GM11168 (cell line): ENCODE measurements around the gene CORO1A.
"Not testable (repeated sequence)": the region's sequence is repeated elsewhere in the genome, so short reads cannot be mapped to it uniquely, and the experiment has no call there.

ENCODE experiments used
- in situ Hi-C: fragments of 300-500 bp; cut with MboI; formaldehyde crosslinking; loops from one replicate; pipeline ENCODE4 v1.12.0; 2022; ENCODE audit warnings: low sequenced_read_pairs; ENCODE audit not compliant: unreplicated experiment

Gene CORO1A

GRCh38 chr16:30193615-30194014, 10.2 kb downstream of the CORO1A start, which contains the start of the genes BOLA2B and SLX1A:
BOLA2B (minus strand) TSS chr16:30193666; CDS start chr16:30193595, 71 bp downstream.
SLX1A (plus strand) TSS chr16:30193875; CDS start chr16:30194085, 210 bp downstream.
- in situ Hi-C loops, result not testable (repeated sequence)

- in situ Hi-C loops, result not testable (repeated sequence)
Measured at GRCh38 chr16:30194172-30194925, 10.9 kb downstream of the CORO1A start.

GRCh38 chr16:30197001-30197400, 13.6 kb downstream of the CORO1A start:
- in situ Hi-C loops, result not testable (repeated sequence)

- in situ Hi-C loops, result not testable (repeated sequence)
Measured at GRCh38 chr16:30199049-30199448, 15.6 kb downstream of the CORO1A start, which contains the start of gene SULT1A3. SULT1A3 (plus strand) TSS chr16:30199255; CDS start chr16:30200729, 1,474 bp downstream.

GRCh38 chr16:30199608-30200343, 16.4 kb downstream of the CORO1A start:
- in situ Hi-C loops, result loop anchor here (25.0 kb wide), 1 partner anchor 163 kb away; the partner anchor contains the start of genes CD2BP2, MYL11 and TBC1D10B

GRCh38 chr16:30205541-30206236, 22.3 kb downstream of the CORO1A start:
- in situ Hi-C loops, result loop anchor here (25.0 kb wide), 1 partner anchor 157 kb away; the partner anchor contains the start of genes CD2BP2, MYL11 and TBC1D10B

- in situ Hi-C loops, result loop anchor here (25.0 kb wide), 1 partner anchor 156 kb away; the partner anchor contains the start of genes CD2BP2, MYL11 and TBC1D10B
Measured at GRCh38 chr16:30206252-30206651, 22.9 kb downstream of the CORO1A start.

- in situ Hi-C loops, result loop anchor here (25.0 kb wide), 1 partner anchor 155 kb away; the partner anchor contains the start of genes CD2BP2, MYL11 and TBC1D10B
Measured at GRCh38 chr16:30207063-30207704, 23.8 kb downstream of the CORO1A start.

- in situ Hi-C loops, result loop anchor here (25.0 kb wide), 1 partner anchor 153 kb away; the partner anchor contains the start of genes CD2BP2, MYL11 and TBC1D10B
Measured at GRCh38 chr16:30209032-30209431, 25.6 kb downstream of the CORO1A start.

GRCh38 chr16:30211414-30211813, 28.0 kb downstream of the CORO1A start:
- in situ Hi-C loops, result loop anchor here (25.0 kb wide), 1 partner anchor 151 kb away; the partner anchor contains the start of genes CD2BP2, MYL11 and TBC1D10B

- in situ Hi-C loops, result loop anchor here (25.0 kb wide), 1 partner anchor 145 kb away; the partner anchor contains the start of genes CD2BP2, MYL11 and TBC1D10B
Measured at GRCh38 chr16:30217082-30217481, 33.7 kb downstream of the CORO1A start.
